Hepatocyte (in vitro differentiated cells): ENCODE results near the gene PTPRD. TPM values are rescaled to one million over a fixed set of nuclear protein-coding genes. Genes with fewer than 3 reads are reported as not detected.

ENCODE experiments used
- DNase-seq: peaks from one replicate; pipeline ENCODE4 v3.0.0-alpha.2; 2016; ENCODE audit warnings: low spot score
- H2AFZ ChIP-seq: fragments of 200-600 bp; sonication (generic); 2 replicates; pipeline ENCODE4 v1.6.0; 2016; ENCODE audit warnings: antibody characterized with exemption, mild to moderate bottlenecking
- H3K27ac ChIP-seq: fragments of 200-600 bp; sonication (generic); 2 replicates; pipeline ENCODE4 v1.5.1; 2016; ENCODE audit warnings: mild to moderate bottlenecking
- H3K27me3 ChIP-seq: fragments of 200-600 bp; sonication (generic); 2 replicates; pipeline ENCODE4 v1.6.1; 2016
- H3K36me3 ChIP-seq: fragments of 200-600 bp; sonication (generic); replicated peaks from 2 replicates; pipeline ENCODE4 v1.5.1; 2016; ENCODE audit warnings: low read depth; ENCODE audit not compliant: insufficient read depth
- H3K4me1 ChIP-seq: fragments of 200-600 bp; sonication (generic); 2 replicates; pipeline ENCODE4 v1.5.1; 2016; ENCODE audit warnings: mild to moderate bottlenecking, moderate library complexity; ENCODE audit not compliant: insufficient read depth
- H3K4me2 ChIP-seq: fragments of 200-600 bp; sonication (generic); 2 replicates; pipeline ENCODE4 v1.6.0; 2016
- H3K4me3 ChIP-seq: fragments of 200-600 bp; sonication (generic); 2 replicates; pipeline ENCODE4 v1.5.1; 2016; ENCODE audit warnings: mild to moderate bottlenecking
- H3K79me2 ChIP-seq: fragments of 200-600 bp; sonication (generic); 2 replicates; pipeline ENCODE4 v1.6.0; 2017; ENCODE audit warnings: mild to moderate bottlenecking
- H3K9me2 ChIP-seq: fragments of 200-600 bp; sonication (generic); replicated peaks from 2 replicates; pipeline ENCODE4 v1.6.0; 2017; ENCODE audit warnings: mild to moderate bottlenecking; ENCODE audit not compliant: insufficient read depth
- H3K9me3 ChIP-seq: fragments of 200-600 bp; sonication (generic); 2 replicates; pipeline ENCODE4 v1.5.1; 2016; ENCODE audit warnings: low read depth, mild to moderate bottlenecking
- H4K20me1 ChIP-seq: fragments of 200-600 bp; sonication (generic); 2 replicates; pipeline ENCODE4 v1.6.0; 2016; ENCODE audit warnings: mild to moderate bottlenecking; ENCODE audit not compliant: insufficient read depth, poor library complexity, severe bottlenecking
- EZH2 ChIP-seq: fragments of 200-600 bp; sonication (generic); IDR thresholded peaks from 2 replicates; pipeline ENCODE4 v1.6.1; 2016; ENCODE audit warnings: antibody characterized with exemption, mild to moderate bottlenecking, borderline replicate concordance
- EZH2phosphoT487 ChIP-seq: fragments of 200-600 bp; sonication (generic); IDR thresholded peaks from one replicate; pipeline ENCODE4 v1.6.1; 2018; ENCODE audit warnings: antibody characterized with exemption, mild to moderate bottlenecking, low read depth, moderate library complexity; ENCODE audit not compliant: unreplicated experiment, severe bottlenecking
- WGBS: methylation state at CpG from one replicate; pipeline ENCODE4 v1.1.6; 2016; ENCODE audit warnings: low lambda C conversion rate; ENCODE audit errors: missing lambda C conversion rate; 5-methylcytosine and 5-hydroxymethylcytosine counted together
- polyA plus RNA-seq: library from polyadenylated mRNA; unstranded; fragments of >200 nt; fragmentation: Nextera tagmentation; extraction: Ambion mirVana; gene quantifications from 2 replicates; pipeline ENCODE4 v1.2.1, GENCODE V29; 2016
- total RNA-seq: library from RNA; depleted of rRNA; stranded (reverse); fragments of >200 nt; gene quantifications from 2 replicates; pipeline ENCODE4 v1.2.3, GENCODE V29; 2014
- TF ChIP-seq, protein P1 (sequence below): fragments of 200-600 bp; sonication (generic); IDR thresholded peaks from 2 replicates; pipeline ENCODE4 v1.5.1; 2016; ENCODE audit warnings: antibody characterized with exemption, mild to moderate bottlenecking; ENCODE audit not compliant: poor library complexity

PTPRD gene
- total and polyA plus RNA-seq, 2 experiments from 2014 or later, result 6.5 to 77.6 TPM

- 97% methylated on average over 4 of the region's 4 CpGs for WGBS
- DNase-seq, result no peak
- Histone ChIP-seq H2AFZ (no peak overlapping the region), H3K79me2 (no peaks in the 10 kb centered on the region), H3K27ac (no peak overlapping the region), H3K4me3 (no peak overlapping the region), H3K4me1 (no peaks in the 10 kb centered on the region), H4K20me1 (no peaks in the 10 kb centered on the region), H3K36me3 (no peaks in the 10 kb centered on the region), H3K9me3 (no peaks in the 10 kb centered on the region), H3K27me3 (no peaks in the 10 kb centered on the region), H3K9me2 (no peaks in the 10 kb centered on the region), H3K4me2 (no peak overlapping the region)
- TF ChIP-seq EZH2phosphoT487 (no peak), EZH2 (no peak)
- TF ChIP-seq, protein P1, sequence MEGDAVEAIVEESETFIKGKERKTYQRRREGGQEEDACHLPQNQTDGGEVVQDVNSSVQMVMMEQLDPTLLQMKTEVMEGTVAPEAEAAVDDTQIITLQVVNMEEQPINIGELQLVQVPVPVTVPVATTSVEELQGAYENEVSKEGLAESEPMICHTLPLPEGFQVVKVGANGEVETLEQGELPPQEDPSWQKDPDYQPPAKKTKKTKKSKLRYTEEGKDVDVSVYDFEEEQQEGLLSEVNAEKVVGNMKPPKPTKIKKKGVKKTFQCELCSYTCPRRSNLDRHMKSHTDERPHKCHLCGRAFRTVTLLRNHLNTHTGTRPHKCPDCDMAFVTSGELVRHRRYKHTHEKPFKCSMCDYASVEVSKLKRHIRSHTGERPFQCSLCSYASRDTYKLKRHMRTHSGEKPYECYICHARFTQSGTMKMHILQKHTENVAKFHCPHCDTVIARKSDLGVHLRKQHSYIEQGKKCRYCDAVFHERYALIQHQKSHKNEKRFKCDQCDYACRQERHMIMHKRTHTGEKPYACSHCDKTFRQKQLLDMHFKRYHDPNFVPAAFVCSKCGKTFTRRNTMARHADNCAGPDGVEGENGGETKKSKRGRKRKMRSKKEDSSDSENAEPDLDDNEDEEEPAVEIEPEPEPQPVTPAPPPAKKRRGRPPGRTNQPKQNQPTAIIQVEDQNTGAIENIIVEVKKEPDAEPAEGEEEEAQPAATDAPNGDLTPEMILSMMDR, result no peak
Measured at GRCh38 chr9:8569823-8570222, 2043.0 kb downstream of the PTPRD start.

GRCh38 chr9:8567963-8568579, 2044.7 kb downstream of the PTPRD start:
- H4K20me1 ChIP-seq, result no peaks in the 10 kb centered on the region
- no peak overlapping the region for H3K27ac ChIP-seq
- no peak for TF ChIP-seq EZH2phosphoT487
- no peak for TF ChIP-seq EZH2
- TF ChIP-seq, protein P1, result no peak
- H3K36me3 ChIP-seq, result no peaks in the 10 kb centered on the region
- H3K79me2 ChIP-seq, result no peaks in the 10 kb centered on the region
- H3K4me3 ChIP-seq, result no peak overlapping the region
- no peak for DNase-seq
- WGBS, result 95% methylated on average over 2 of the region's 2 CpGs
- no peaks in the 10 kb centered on the region for H3K9me3 ChIP-seq
- no peaks in the 10 kb centered on the region for H3K9me2 ChIP-seq
- no peak overlapping the region for H3K4me2 ChIP-seq
- H3K4me1 ChIP-seq, result no peaks in the 10 kb centered on the region
- H3K27me3 ChIP-seq, result no peaks in the 10 kb centered on the region
- no peak overlapping the region for H2AFZ ChIP-seq

- no peaks in the 10 kb centered on the region for H3K9me3 ChIP-seq
- H4K20me1 ChIP-seq, result no peaks in the 10 kb centered on the region
- H3K27me3 ChIP-seq, result no peaks in the 10 kb centered on the region
- no peaks in the 10 kb centered on the region for H3K9me2 ChIP-seq
- no peak for DNase-seq
- H3K36me3 ChIP-seq, result no peaks in the 10 kb centered on the region
- no peak overlapping the region for H3K4me3 ChIP-seq
- H3K79me2 ChIP-seq, result no peaks in the 10 kb centered on the region
- H2AFZ ChIP-seq, result no peak overlapping the region
- 94% methylated on average over 6 of the region's 6 CpGs for WGBS
- no peak overlapping the region for H3K4me2 ChIP-seq
- H3K27ac ChIP-seq, result no peak overlapping the region
- TF ChIP-seq EZH2phosphoT487, result no peak
- peaks cover 7% of the 10 kb centered on the region for H3K4me1 ChIP-seq
Measured at GRCh38 chr9:8564960-8565359, 2047.8 kb downstream of the PTPRD start.

DNA sequence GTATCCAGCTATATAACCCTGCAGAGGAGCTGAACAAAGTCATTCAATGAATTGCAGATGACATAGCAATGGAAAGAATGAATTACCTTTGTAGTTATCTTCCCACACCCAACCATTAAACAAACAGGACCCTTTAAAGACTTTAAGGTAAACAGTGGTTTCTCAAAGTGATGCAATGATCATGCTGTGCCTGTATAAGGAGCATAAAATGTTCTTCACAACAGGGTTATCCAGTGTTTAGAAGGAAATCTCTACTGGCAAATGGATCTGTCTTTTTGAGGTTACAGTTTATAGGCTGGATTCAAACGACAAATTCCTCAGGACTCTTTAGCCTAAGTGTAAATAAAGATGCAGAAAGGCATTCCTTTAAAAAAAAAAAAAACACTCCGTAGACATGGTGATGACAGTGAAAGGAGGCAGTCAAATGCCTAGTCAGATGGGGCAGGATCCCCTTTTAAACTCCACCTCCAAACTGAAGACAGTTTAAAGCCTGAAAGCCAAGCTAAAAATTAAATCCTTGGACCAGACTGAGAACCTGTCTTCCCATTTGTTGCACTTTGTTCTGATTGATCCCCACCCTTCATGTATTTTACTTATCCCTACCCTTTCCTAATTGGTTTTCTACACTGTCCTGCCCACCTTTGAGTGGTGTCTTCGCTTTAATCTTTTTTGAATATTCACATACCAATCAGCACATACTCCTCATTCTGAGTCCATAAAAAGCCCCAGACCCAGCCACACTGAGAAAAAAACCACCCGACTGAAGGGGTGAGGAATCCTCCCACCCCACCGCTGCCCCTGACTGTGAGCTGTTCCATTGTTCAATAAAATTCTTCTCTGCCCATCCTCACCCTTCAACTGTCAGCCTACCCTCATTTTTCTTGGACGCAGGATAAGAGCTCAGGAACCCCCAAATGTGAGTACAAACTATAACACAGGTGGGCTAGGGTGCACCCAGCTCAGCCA, 2052.0 kb downstream of the PTPRD start:
- Histone ChIP-seq H3K27me3 (no peaks in the 10 kb centered on the region), H4K20me1 (no peaks in the 10 kb centered on the region), H3K9me3 (no peaks in the 10 kb centered on the region), H3K79me2 (no peaks in the 10 kb centered on the region), H3K9me2 (no peaks in the 10 kb centered on the region), H3K4me1 (peaks cover 7% of the 10 kb centered on the region), H3K27ac (peak overlapping the region; percentile 85), H3K36me3 (no peaks in the 10 kb centered on the region), H2AFZ (no peak overlapping the region), H3K4me2 (peak overlapping the region; percentile 47), H3K4me3 (no peak overlapping the region)
- TF ChIP-seq, protein P1, result no peak
- no peak for TF ChIP-seq EZH2phosphoT487
- no peak for TF ChIP-seq EZH2
- 51% methylated on average over 6 of the region's 6 CpGs for WGBS
- peak; percentile 28 for DNase-seq
